HG02840 (cell line): ENCODE results near the gene CEP55.
"Not testable (repeated sequence)": the region's sequence is repeated elsewhere in the genome, so short reads cannot be mapped to it uniquely, and the experiment has no call there.

Source experiments
- ATAC-seq: cut with Tn5 transposase; IDR thresholded peaks from one replicate; pipeline ENCODE4 v1.9.1; 2021; ENCODE audit warnings: mild to moderate bottlenecking, moderate library complexity, moderate number of reproducible peaks; ENCODE audit not compliant: unreplicated experiment, low FRiP score

Gene CEP55

GRCh38 chr10:93505075-93505474 lies 8.7 kb downstream of the CEP55 start:
- ATAC-seq: no peak

- ATAC-seq: no peak
Measured at GRCh38 chr10:93509816-93510215, 13.4 kb downstream of the CEP55 start.

- no peak for ATAC-seq
Measured at GRCh38 chr10:93512565-93512964, 16.2 kb downstream of the CEP55 start.

DNA sequence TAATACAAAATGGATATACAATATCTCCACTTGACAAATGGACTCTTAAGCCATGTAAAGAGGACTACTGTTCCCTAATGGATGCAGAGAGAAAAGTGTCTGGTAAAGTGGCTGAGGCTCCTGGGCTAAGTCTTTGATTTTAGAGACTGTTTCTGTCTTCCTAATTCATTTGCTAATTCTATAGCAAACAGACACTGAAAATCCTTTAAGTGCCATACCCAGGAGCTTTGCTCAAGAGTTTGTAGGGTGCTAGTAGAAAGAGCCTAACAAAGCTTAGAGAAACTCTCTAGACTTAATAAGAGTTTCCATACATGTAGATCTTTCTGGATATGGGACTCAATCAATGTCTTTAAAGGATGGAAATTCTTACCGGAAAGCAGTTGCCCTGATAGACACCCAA lies 16.7 kb downstream of the CEP55 start:
- ATAC-seq: no peak

- no peak for ATAC-seq
Measured at GRCh38 chr10:93514521-93514920, 18.1 kb downstream of the CEP55 start.

- no peak for ATAC-seq
Measured at GRCh38 chr10:93515071-93516005, 18.9 kb downstream of the CEP55 start.

DNA sequence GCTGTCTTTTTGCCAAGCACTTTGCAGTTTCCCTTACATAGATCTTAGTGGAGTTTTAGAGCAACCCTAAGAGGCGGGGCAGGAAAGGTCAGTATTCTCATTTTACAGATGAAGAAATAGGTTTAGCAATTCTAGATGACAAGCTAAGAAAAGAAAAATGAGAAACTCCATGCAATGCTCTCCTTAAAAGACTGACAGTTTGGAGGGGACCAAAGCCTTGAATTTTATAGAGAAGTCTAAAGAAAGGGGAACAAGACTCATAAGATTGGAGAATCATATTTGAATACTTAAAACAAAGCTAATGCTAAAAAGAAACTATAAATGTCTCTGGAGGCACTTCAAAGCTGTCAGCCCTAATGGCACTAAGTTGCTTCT lies 19.6 kb downstream of the CEP55 start:
- ATAC-seq: no peak

DNA sequence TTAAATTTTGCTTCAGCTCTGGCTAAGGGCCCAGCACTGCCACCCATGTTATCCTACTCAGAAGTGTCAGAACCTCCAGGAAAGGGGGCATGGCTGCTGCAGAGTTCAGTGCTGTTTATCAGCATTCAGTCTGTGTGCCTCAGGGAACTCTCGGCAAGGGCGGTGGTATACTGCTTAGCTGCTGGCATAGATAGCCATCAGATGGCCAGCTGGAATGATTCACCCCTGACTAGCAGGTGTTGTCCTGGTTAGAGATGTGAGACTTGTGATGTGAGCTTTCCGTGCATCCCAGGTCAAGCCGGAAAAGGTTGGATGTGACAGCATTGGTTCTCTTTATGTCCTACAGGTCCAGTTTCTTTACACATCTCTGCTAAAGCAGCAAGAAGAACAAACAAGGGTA lies 22.1 kb downstream of the CEP55 start:
- no peak for ATAC-seq

GRCh38 chr10:93535293-93535692 lies 38.9 kb downstream of the CEP55 start:
- ATAC-seq: no peak

- ATAC-seq: not testable (repeated sequence)
Measured at GRCh38 chr10:93540871-93541270, 44.5 kb downstream of the CEP55 start.

GRCh38 chr10:93541402-93542357 lies 45.3 kb downstream of the CEP55 start:
- ATAC-seq: no peak

DNA sequence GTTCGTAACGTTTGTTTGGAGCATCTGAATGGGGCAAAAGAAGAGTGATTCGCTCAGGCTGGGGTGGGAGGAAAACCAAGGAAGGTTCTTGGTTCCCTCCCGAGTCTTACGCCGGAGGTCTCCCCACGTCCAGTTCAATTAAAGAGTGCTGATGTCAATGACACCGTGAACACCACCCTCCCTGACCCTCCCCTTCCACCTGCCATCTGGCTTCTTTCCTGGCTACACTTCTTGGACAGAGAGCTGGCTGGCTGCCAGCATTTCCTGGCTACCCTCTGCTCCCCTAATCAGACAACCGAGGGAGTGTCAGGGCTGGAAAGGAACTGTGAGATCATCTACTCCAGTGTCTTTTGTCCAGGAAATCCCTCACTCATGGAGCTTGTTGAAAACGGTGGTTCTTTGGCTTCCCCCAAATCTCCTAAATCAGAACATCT lies 46.0 kb downstream of the CEP55 start:
- ATAC-seq: no peak

- ATAC-seq: not testable (repeated sequence)
Measured at GRCh38 chr10:93546995-93547394, 50.6 kb downstream of the CEP55 start.

- no peak for ATAC-seq
Measured at GRCh38 chr10:93547522-93547921, 51.1 kb downstream of the CEP55 start.

GRCh38 chr10:93548376-93549071 lies 52.1 kb downstream of the CEP55 start:
- no peak for ATAC-seq

GRCh38 chr10:93550606-93551005 lies 54.2 kb downstream of the CEP55 start:
- no peak for ATAC-seq

DNA sequence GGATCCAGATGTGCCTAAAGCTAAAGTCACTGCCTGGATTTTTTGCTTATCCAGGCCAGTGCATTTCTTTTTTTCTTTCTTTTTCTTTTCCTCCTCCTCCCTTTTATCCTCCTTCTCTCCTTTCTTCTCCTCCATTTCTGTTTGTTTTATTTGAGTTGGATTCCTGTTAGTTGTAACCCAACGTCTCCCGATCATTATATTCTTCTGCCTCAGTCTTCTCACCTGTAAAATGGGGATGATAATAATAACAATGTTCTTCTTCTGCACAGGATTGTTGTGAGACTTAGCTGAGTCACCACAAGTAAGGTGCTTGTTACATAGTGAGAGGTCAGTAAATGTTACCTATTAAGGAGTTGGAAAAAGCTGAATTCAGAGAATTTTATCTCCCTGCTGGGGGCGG lies 56.4 kb downstream of the CEP55 start:
- no peak for ATAC-seq

GRCh38 chr10:93553482-93554315 lies 57.3 kb downstream of the CEP55 start:
- no peak for ATAC-seq

DNA sequence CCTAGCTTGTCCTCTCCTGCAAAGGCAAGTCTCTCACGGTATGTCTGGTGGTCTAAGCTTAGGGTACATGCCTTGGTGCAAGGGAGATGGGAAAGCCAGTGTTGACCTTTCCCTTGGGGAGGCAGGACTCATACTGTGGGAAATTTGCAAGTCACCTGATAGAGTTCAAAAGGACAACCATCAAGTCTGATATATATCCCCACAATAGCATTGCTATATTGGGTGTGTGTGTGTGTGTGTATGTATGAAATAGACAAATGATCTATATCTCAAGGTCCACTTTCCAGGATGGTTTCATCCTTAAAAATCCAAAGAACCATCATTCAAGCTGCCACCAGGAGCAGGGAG lies 57.9 kb downstream of the CEP55 start:
- ATAC-seq: no peak
